ENCODE results near the gene TMEM25.
A peak's percentile ranks its signal among the peaks of the same experiment; 100 is the strongest.
"Not testable (repeated sequence)": the region's sequence is repeated elsewhere in the genome, so short reads cannot be mapped to it uniquely, and the experiment has no call there.

Gene TMEM25

GRCh38 chr11:118530683-118531596 is at the start of gene TMEM25:
Gene TMEM25, plus strand, starts transcription at chr11:118531192. Its CDS starts 610 bp downstream, at chr11:118531802.
- peak within 1 kb of the TSS; percentile 75 for H3K4me3 ChIP-seq (ENCODE audit: low read depth, low read length)
- DNase-seq (ENCODE audit: low read depth), result no peak

DNA sequence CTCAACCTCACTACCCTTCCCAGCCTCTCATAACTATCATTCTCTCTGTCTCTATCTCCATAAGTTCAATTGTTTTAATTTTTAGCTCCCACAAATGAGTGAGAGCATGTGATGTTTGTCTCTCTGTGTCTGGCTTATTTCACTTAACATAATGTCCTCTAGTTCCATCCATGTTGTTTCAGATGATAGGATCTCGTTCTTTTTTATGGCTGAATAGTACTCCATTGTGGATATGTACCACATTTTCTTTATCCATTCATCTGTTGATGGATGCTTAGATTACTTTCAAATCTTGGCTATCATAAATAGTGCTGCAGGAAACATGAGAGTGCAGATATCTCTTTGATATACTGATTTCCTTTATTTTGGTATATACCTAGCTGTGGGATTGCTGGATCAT is 49.8 kb upstream of the TMEM25 start:
- H3K4me3 ChIP-seq (ENCODE audit: low read depth, low read length); DNase-seq (ENCODE audit: low read depth): not testable (repeated sequence)

DNA sequence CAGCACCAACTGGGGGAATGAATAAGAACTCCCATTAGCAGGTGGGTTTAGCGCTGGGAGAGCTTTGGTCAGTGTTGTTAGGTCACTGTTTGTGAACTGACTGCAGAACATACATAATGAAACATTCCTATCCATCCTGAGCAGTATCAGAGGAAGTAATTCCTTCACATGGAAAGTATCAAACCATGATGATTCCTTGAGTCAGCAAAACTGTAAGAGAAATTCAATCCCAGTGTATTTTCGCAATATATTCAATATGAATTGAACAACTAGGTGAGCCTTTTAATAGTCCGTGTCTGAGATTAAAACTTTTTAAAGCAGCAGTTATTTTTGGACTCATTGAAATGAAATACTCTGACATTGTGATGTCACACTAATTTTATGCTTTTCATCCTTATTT is 46.6 kb upstream of the TMEM25 start:
- no peak for DNase-seq (ENCODE audit: low read depth)
- H3K4me3 ChIP-seq (ENCODE audit: low read depth, low read length), result no peak overlapping the region

DNA sequence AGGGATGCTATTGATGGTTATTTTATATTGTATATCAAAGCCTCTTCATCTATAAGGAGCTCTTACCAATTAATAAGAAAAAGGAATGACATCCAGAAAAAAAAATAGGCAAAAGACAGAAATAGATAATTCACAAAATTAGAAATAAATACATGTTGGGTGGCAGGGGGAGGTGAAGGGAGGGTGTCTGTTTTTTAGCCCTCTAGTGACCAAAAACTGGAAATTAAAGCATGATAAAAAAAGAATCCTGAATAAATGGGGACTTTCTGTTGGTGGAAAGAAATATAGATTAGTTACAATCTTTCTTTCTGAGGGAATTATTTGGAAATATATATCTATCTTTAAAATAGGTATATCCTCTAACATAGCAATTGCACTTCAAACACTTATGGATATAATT is 45.7 kb upstream of the TMEM25 start:
- no peak overlapping the region for H3K4me3 ChIP-seq (ENCODE audit: low read depth, low read length)
- no peak for DNase-seq (ENCODE audit: low read depth)

- no peak overlapping the region for H3K4me3 ChIP-seq (ENCODE audit: low read depth, low read length)
Observed at GRCh38 chr11:118488480-118489109, 42.4 kb upstream of the TMEM25 start.

GRCh38 chr11:118491041-118491440 is 40.0 kb upstream of the TMEM25 start:
- H3K4me3 ChIP-seq (ENCODE audit: low read depth, low read length), result no peak overlapping the region
- DNase-seq (ENCODE audit: low read depth), result no peak

More at GRCh38 chr11:118488480-118489109, 42.4 kb upstream of the TMEM25 start:
- DNase-seq (ENCODE audit: low read depth), result peak; percentile 39

DNA sequence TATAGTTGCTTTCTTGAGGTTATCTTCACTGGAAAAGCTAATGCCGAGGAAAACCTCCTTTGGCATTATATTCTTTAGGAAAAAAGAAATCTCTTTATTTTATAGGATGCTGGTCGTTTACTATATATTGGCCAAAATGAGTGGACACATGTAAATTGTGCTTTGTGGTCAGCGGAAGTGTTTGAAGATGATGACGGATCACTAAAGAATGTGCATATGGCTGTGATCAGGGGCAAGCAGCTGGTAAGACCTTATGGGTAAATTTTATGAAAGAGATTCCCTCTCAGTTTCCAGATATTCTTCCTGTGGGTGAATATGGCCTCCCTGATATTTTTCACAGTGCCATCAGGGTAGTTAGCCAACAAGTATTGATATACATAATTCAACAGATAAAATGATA is 33.2 kb upstream of the TMEM25 start:
- no peak for DNase-seq (ENCODE audit: low read depth)
- H3K4me3 ChIP-seq (ENCODE audit: low read depth, low read length), result no peak overlapping the region

- H3K4me3 ChIP-seq (ENCODE audit: low read depth, low read length), result no peak overlapping the region
- DNase-seq (ENCODE audit: low read depth), result no peak
Observed at GRCh38 chr11:118503216-118503615, 27.8 kb upstream of the TMEM25 start.

GRCh38 chr11:118511601-118512000 is 19.4 kb upstream of the TMEM25 start:
- no peak for DNase-seq (ENCODE audit: low read depth)
- no peak overlapping the region for H3K4me3 ChIP-seq (ENCODE audit: low read depth, low read length)

- no peak for DNase-seq (ENCODE audit: low read depth)
- no peak overlapping the region for H3K4me3 ChIP-seq (ENCODE audit: low read depth, low read length)
Observed at GRCh38 chr11:118514103-118514502, 16.9 kb upstream of the TMEM25 start.

DNA sequence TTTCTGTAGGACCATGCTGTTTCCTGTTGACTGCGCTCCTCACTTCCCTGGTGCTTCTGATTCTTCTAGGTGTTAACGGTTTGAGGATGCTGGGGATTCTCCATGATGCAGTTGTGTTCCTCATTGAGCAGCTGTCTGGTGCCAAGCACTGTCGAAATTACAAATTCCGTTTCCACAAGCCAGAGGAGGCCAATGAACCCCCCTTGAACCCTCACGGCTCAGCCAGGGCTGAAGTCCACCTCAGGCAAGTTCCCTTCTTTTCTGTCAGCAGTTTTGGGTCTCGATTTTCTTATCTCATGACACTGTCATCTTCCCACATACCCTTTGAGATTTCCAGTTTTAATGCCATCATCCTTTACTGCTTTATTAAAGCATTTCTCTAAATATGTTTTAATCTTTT is 11.4 kb upstream of the TMEM25 start:
- H3K4me3 ChIP-seq (ENCODE audit: low read depth, low read length), result no peak overlapping the region
- DNase-seq (ENCODE audit: low read depth), result no peak

- H3K4me3 ChIP-seq (ENCODE audit: low read depth, low read length), result no peak overlapping the region
- no peak for DNase-seq (ENCODE audit: low read depth)
Observed at GRCh38 chr11:118521892-118522311, 9.1 kb upstream of the TMEM25 start.

DNA sequence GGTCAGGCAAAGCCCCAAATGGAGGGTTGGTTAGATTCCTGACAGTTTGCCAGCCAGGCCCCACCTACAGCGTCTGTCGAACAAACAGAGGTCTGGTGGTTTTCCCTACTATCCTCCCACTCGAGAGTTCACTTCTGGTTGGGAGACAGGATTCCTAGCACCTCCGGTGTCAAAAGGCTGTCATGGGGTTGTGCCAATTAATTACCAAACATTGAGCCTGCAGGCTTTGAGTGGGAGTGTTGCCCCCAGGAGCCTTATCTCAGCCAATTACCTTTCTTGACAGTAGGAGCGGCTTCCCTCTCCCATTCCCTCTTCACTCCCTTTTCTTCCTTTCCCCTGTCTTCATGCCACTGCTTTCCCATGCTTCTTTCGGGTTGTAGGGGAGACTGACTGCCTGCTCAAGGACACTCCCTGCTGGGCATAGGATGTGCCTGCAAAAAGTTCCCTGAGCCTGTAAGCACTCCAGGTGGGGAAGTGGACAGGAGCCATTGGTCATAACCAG is 8.4 kb upstream of the TMEM25 start:
- DNase-seq (ENCODE audit: low read depth), result no peak
- no peak overlapping the region for H3K4me3 ChIP-seq (ENCODE audit: low read depth, low read length)

DNA sequence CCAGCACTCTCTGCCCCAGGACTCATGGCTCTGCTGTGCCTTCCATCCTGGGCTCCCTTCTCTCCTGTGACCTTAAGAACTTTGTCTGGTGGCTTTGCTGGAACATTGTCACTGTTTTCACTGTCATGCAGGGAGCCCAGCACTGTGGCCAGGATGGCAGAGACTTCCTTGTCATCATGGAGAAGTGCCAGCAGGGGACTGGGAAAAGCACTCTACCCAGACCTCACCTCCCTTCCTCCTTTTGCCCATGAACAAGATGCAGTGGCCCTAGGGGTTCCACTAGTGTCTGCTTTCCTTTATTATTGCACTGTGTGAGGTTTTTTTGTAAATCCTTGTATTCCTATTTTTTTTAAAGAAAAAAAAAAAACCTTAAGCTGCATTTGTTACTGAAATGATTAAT is 6.6 kb upstream of the TMEM25 start:
- no peak for DNase-seq (ENCODE audit: low read depth)
- no peak overlapping the region for H3K4me3 ChIP-seq (ENCODE audit: low read depth, low read length)

DNA sequence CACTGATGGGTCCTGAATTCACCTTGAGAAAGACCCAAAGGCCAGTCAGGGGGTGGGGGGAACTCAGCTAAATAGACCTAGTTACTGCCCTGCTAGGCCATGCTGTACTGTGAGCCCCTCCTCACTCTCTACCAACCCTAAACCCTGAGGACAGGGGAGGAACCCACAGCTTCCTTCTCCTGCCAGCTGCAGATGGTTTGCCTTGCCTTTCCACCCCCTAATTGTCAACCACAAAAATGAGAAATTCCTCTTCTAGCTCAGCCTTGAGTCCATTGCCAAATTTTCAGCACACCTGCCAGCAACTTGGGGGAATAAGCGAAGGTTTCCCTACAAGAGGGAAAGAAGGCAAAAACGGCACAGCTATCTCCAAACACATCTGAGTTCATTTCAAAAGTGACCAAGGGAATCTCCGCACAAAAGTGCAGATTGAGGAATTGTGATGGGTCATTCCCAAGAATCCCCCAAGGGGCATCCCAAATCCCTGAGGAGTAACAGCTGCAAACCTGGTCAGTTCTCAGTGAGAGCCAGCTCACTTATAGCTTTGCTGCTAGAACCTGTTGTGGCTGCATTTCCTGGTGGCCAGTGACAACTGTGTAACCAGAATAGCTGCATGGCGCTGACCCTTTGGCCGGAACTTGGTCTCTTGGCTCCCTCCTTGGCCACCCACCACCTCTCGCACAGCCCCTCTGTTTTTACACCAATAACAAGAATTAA is 6.1 kb upstream of the TMEM25 start:
- no peak overlapping the region for H3K4me3 ChIP-seq (ENCODE audit: low read depth, low read length)
- no peak for DNase-seq (ENCODE audit: low read depth)

DNA sequence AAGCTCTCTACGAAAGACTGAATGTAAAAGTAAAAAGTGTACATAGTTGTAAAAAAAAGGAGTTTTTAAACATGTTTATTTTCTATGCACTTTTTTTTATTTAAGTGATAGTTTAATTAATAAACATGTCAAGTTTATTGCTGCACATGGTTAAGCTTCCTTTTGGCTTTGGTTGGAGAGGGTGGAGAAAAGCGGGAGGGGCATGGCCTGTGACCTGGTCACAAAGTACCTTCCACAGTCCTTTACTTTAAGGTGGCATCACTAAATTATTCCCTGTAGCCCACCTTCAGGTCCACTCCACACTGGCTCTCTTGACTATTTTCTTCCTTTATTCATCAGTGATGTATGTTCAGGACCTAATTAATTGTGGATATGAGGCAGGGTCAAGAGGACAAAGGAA is 4.3 kb upstream of the TMEM25 start:
- no peak overlapping the region for H3K4me3 ChIP-seq (ENCODE audit: low read depth, low read length)
- no peak for DNase-seq (ENCODE audit: low read depth)

DNA sequence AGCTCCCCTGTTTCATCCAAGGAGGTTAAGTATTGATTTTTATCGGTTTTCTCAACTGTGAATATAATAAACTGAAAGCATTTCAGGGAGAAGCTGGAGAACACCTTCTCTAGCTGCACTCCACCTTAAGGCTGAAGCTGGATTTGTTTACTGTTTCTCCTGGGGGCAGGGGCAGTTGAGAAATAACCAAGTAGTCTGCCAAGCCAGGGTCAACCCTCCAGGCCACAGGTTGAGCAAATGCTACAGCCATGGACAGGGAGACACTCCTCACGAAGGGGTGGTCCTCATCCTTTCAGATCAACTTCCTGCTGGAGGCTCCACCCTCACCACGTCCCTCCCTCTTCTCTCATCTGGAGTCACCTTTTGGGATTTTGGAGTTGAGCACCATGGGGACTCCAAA is 3.9 kb upstream of the TMEM25 start, which contains the start of gene TTC36:
Gene TTC36, plus strand, starts transcription at position 366 of the 400 bp plus-strand sequence. Its CDS starts 21 bp downstream, at position 387.
- no peak within 1 kb of the TSS for H3K4me3 ChIP-seq (ENCODE audit: low read depth, low read length)
- DNase-seq (ENCODE audit: low read depth), result no peak

DNA sequence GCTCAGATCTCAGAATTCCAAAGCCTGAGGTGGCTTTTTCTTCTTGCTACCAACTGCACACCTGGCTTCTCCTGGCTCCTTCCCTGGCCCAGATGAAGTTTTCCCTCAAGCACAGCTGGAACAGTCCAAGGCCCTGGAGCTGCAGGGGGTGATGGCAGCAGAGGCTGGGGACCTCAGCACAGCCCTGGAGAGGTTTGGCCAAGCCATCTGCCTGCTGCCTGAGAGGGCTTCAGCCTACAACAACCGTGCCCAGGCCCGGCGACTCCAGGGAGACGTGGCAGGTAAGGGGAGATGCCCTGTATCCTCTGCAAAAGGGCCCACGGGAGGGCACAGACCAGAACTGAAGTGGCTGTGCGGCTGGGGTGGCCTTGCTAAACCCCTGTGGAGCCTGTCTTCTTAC is 2.5 kb upstream of the TMEM25 start:
- H3K4me3 ChIP-seq (ENCODE audit: low read depth, low read length), result no peak overlapping the region
- no peak for DNase-seq (ENCODE audit: low read depth)

GRCh38 chr11:118529584-118530175 is 1.3 kb upstream of the TMEM25 start:
- peak overlapping the region; percentile 75 for H3K4me3 ChIP-seq (ENCODE audit: low read depth, low read length)
- DNase-seq (ENCODE audit: low read depth), result no peak
